OCI-LY7 (cell line): ENCODE data around the gene MYBPC3. TPM values are rescaled to one million over a fixed set of nuclear protein-coding genes. Genes with fewer than 3 reads are reported as not detected.
A peak's percentile ranks its signal among the peaks of the same experiment; 100 is the strongest.

ENCODE experiments used
- BruUV-seq: library from RNA; stranded (reverse); fragments of 400-500 nt; replicated peaks from 2 replicates; lab custom pipeline; 2021; lab: Mats Ljungman, UMichigan
- CTCF ChIA-PET: fragments of 300-600 bp; sonication (Branson Sonifier 250); formaldehyde crosslinking; loops from one replicate; lab custom pipeline; 2022; ENCODE audit warnings: antibody characterized with exemption; ENCODE audit not compliant: unreplicated experiment; lab: Charles Lee
- POLR2A ChIA-PET: fragments of 300-600 bp; sonication (Branson Sonifier 250); formaldehyde crosslinking; loops from one replicate; lab custom pipeline; 2022; ENCODE audit warnings: antibody characterized with exemption; lab: Charles Lee
- DNase-seq: peaks from one replicate; pipeline ENCODE4 v3.0.0-alpha.2; 2015; ENCODE audit warnings: low spot score
- H2AFZ ChIP-seq: fragments of 200-600 bp; sonication (generic), shearing (Covaris generic); 2 replicates; pipeline ENCODE4 v1.6.1; 2014; ENCODE audit warnings: mild to moderate bottlenecking, antibody characterized with exemption, low read length, moderate library complexity
- H3K27ac ChIP-seq: fragments of 200-600 bp; sonication (generic); 2 replicates; pipeline ENCODE4 v1.5.1; 2014; ENCODE audit warnings: mixed run types, low read depth, mild to moderate bottlenecking, moderate library complexity, low read length, inconsistent platforms; ENCODE audit not compliant: poor library complexity, severe bottlenecking
- H3K36me3 ChIP-seq: fragments of 200-600 bp; sonication (generic); 2 replicates; pipeline ENCODE4 v1.6.1; 2014; ENCODE audit warnings: mild to moderate bottlenecking, antibody characterized with exemption, low read length, moderate library complexity, mixed read lengths; ENCODE audit not compliant: insufficient read depth
- H3K4me1 ChIP-seq: fragments of 200-600 bp; sonication (generic); 2 replicates; pipeline ENCODE4 v1.5.1; 2014; ENCODE audit warnings: mild to moderate bottlenecking, low read length; ENCODE audit not compliant: insufficient read depth, poor library complexity, severe bottlenecking
- H3K4me2 ChIP-seq: fragments of 200-600 bp; sonication (generic); 2 replicates; pipeline ENCODE4 v1.6.1; 2014; ENCODE audit warnings: mild to moderate bottlenecking, low read length
- H3K4me3 ChIP-seq: fragments of 200-600 bp; sonication (generic); 2 replicates; pipeline ENCODE4 v1.5.1; 2014; ENCODE audit warnings: mild to moderate bottlenecking, low read depth, low read length; ENCODE audit not compliant: poor library complexity, severe bottlenecking
- H3K79me2 ChIP-seq: fragments of 200-600 bp; sonication (generic); 2 replicates; pipeline ENCODE4 v1.6.1; 2016; ENCODE audit warnings: low read depth, mild to moderate bottlenecking, low read length, moderate library complexity, mixed read lengths; ENCODE audit not compliant: insufficient read depth
- H3K9me2 ChIP-seq: fragments of 200-600 bp; sonication (generic); 2 replicates; pipeline ENCODE4 v1.6.1; 2016; ENCODE audit warnings: mild to moderate bottlenecking, low read length, mixed read lengths; ENCODE audit not compliant: insufficient read depth
- H3K9me3 ChIP-seq: fragments of 200-600 bp; sonication (generic); 2 replicates; pipeline ENCODE4 v1.6.1; 2014; ENCODE audit warnings: mild to moderate bottlenecking, mixed run types, low read length, mixed read lengths
- H4K20me1 ChIP-seq: fragments of 200-600 bp; sonication (generic); 2 replicates; pipeline ENCODE4 v1.6.1; 2014; ENCODE audit warnings: mild to moderate bottlenecking, antibody characterized with exemption, low read length, moderate library complexity, mixed read lengths; ENCODE audit not compliant: insufficient read depth
- EZH2phosphoT487 ChIP-seq: fragments of 200-600 bp; sonication (generic); IDR thresholded peaks from 2 replicates; pipeline ENCODE4 v1.6.1; 2018; ENCODE audit warnings: low read depth, borderline replicate concordance, mild to moderate bottlenecking, mixed run types, antibody characterized with exemption, low read length, moderate library complexity, mixed read lengths
- intact Hi-C: fragments of 100-400 bp; cut with micrococcal nuclease; formaldehyde crosslinking; loops from one replicate; pipeline ENCODE4 v1.10.0; 2022; ENCODE audit not compliant: unreplicated experiment
- total RNA-seq, 2 experiments: library from RNA; depleted of rRNA in 1 of 2; stranded (reverse); fragments of >200 nt in 1 of 2; shearing (Covaris generic) in 1 of 2; gene quantifications; 2 replicates each; pipeline ENCODE4 v1.2.3, GENCODE V29; 2014 to 2022
- TF ChIP-seq, protein P1 (sequence below): fragments of 200-600 bp; sonication (generic); conservative IDR thresholded peaks from 2 replicates; pipeline ENCODE4 v1.5.1; 2014; ENCODE audit warnings: mild to moderate bottlenecking, antibody characterized with exemption, low read length, moderate library complexity, mixed read lengths

The MYBPC3 gene
- total RNA-seq, 2 experiments from 2014 or later: 0.25 to 0.29 TPM

DNA sequence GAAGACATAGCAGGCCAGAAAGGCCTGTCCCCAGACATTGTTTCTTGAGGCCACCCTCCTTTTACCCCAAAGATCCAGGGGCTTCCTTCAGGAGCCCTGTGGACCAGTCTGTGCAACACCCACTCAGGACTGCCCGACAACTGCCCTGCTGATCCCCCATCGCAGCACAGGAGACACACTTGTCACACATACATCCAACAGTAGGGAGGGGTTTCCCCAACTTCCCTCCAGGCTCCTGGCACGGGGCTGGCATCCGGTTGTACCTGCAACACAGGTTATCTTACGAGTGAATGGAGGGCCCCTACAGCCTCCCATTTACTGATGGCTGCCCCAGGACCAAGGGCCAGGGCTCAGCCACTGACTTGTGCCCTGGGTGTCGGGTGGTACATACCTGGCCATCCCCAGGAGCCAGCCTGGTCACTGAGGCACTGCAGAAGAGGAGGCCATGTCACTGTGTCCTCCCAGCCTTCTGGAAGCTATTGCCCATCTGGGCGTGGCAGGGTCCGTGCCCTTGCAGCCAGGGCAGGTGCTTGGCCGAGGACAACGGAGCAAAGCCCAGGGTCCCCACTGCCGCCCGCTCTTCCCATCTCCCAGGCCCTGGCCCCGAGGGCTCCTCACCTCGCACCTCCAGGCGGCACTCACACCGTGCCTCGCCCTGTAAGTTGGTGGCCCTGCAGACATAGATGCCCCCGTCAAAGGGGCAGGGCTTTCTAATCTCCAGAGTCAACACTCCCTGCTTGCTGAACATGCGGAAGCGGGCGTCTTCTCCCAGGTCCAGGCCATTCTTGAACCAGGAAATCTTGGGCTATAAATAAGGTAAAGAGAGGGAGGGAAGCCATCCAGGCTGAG is 20.8 kb downstream of the MYBPC3 start:
- Histone ChIP-seq H2AFZ (no peak overlapping the region), H3K79me2 (no peaks in the 10 kb centered on the region), H3K4me2 (no peak overlapping the region), H4K20me1 (no peaks in the 10 kb centered on the region), H3K4me1 (no peaks in the 10 kb centered on the region), H3K27ac (no peak overlapping the region), H3K36me3 (peaks cover 26% of the 10 kb centered on the region; the same call in 1 of the 2 replicates), H3K4me3 (no peak overlapping the region), H3K9me2 (no peaks in the 10 kb centered on the region), H3K9me3 (no peaks in the 10 kb centered on the region)
- DNase-seq: no peak
- intact Hi-C loops: no loop called here
- BruUV-seq: no TSS peak
- ChIA-PET CTCF (no interaction called here), POLR2A (interaction anchor here (0.7 kb wide), 1 partner anchor 219 kb away, joined by 5 read pairs; no protein-coding TSS in a partner anchor)
- no peak for TF ChIP-seq EZH2phosphoT487
- TF ChIP-seq, protein P1, sequence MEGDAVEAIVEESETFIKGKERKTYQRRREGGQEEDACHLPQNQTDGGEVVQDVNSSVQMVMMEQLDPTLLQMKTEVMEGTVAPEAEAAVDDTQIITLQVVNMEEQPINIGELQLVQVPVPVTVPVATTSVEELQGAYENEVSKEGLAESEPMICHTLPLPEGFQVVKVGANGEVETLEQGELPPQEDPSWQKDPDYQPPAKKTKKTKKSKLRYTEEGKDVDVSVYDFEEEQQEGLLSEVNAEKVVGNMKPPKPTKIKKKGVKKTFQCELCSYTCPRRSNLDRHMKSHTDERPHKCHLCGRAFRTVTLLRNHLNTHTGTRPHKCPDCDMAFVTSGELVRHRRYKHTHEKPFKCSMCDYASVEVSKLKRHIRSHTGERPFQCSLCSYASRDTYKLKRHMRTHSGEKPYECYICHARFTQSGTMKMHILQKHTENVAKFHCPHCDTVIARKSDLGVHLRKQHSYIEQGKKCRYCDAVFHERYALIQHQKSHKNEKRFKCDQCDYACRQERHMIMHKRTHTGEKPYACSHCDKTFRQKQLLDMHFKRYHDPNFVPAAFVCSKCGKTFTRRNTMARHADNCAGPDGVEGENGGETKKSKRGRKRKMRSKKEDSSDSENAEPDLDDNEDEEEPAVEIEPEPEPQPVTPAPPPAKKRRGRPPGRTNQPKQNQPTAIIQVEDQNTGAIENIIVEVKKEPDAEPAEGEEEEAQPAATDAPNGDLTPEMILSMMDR: no peak

DNA sequence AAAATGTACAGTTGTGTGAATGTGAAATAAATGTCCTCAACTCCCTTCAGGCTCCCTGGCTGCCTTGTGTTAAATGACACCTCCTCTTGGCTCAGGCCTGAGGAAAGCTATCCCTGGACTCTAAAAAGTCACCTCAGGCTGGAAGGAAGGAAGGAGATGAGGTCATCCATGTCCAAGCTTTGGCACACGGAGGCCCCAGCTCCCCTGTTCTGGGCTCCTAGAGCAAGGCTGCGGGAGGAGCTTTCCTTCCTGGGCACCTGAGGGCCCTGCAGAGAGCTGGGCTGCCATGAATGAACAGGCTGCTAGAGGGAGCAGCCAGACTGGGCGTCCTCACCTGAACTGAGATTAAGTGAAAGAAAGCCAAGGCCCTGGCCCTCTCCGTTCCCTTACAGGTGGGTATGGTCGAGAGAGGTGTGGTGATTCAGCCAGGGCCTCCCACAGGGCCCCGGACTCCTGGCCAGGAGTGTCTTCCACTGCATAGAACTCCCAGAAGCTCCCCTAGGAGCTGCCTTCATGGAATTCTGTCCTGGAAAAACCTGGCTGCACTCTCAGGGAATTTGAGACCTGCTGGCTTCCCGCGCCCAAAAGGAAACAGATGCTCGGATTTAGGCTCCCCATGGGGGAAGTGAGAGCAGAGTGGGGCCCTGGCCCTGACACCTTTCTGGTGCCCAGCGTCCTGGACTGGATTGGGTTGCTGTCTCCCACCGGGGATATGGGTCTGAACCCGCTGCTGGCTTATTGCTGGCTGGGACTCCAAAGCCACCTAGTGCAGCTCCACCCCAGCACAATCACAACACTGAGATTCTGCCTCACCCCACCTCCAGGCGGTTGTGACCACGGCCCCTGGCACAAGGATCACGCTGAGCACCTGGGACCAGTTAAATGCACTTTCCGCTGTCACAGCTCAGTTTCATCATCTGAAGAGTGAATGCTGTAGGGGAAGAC is 22.2 kb downstream of the MYBPC3 start:
- Histone ChIP-seq H3K79me2 (no peaks in the 10 kb centered on the region), H3K27ac (no peak overlapping the region), H3K9me2 (no peaks in the 10 kb centered on the region), H4K20me1 (no peaks in the 10 kb centered on the region), H3K36me3 (peaks cover 40% of the 10 kb centered on the region; the same call in 1 of the 2 replicates), H2AFZ (no peak overlapping the region), H3K9me3 (no peaks in the 10 kb centered on the region), H3K4me2 (no peak overlapping the region), H3K4me3 (no peak overlapping the region), H3K4me1 (no peaks in the 10 kb centered on the region)
- no peak for TF ChIP-seq EZH2phosphoT487
- TF ChIP-seq, protein P1: no peak
- no TSS peak for BruUV-seq
- intact Hi-C loops: no loop called here
- DNase-seq: peak; percentile 10
- CTCF ChIA-PET: no interaction called here
- POLR2A ChIA-PET: no interaction called here
